ENCODE results near the gene PMPCA.

GRCh38 chr9:136426787-136427186 is 16.3 kb downstream of the PMPCA start:
- TF ChIP-seq EZH2phosphoT487 (IDR thresholded peaks at IDR 0.05; ENCODE audit: borderline replicate concordance, low read depth, low read length): no peak
- TF ChIP-seq, protein P1, sequence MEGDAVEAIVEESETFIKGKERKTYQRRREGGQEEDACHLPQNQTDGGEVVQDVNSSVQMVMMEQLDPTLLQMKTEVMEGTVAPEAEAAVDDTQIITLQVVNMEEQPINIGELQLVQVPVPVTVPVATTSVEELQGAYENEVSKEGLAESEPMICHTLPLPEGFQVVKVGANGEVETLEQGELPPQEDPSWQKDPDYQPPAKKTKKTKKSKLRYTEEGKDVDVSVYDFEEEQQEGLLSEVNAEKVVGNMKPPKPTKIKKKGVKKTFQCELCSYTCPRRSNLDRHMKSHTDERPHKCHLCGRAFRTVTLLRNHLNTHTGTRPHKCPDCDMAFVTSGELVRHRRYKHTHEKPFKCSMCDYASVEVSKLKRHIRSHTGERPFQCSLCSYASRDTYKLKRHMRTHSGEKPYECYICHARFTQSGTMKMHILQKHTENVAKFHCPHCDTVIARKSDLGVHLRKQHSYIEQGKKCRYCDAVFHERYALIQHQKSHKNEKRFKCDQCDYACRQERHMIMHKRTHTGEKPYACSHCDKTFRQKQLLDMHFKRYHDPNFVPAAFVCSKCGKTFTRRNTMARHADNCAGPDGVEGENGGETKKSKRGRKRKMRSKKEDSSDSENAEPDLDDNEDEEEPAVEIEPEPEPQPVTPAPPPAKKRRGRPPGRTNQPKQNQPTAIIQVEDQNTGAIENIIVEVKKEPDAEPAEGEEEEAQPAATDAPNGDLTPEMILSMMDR (conservative IDR thresholded peaks at IDR 0.05; ENCODE audit: low read length): no peak
